Measurements from ENCODE around the gene INSYN2A.

The INSYN2A gene, protein sequence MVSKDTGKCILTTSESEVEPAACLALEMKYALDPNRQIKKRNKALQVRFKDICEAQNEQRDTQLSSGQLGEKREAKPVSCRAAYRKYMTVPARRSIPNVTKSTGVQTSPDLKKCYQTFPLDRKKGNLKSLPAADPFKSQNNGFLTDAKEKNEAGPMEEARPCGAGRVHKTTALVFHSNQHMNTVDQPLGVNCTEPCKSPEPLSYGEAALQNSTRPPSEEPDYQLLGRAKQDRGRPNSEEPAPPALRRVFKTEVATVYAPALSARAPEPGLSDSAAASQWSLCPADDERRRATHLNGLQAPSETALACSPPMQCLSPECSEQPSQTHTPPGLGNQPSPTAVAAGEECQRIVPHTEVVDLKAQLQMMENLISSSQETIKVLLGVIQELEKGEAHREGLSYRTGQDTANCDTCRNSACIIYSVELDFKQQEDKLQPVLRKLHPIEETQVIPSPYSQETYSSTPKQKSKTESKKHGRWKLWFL

DNA sequence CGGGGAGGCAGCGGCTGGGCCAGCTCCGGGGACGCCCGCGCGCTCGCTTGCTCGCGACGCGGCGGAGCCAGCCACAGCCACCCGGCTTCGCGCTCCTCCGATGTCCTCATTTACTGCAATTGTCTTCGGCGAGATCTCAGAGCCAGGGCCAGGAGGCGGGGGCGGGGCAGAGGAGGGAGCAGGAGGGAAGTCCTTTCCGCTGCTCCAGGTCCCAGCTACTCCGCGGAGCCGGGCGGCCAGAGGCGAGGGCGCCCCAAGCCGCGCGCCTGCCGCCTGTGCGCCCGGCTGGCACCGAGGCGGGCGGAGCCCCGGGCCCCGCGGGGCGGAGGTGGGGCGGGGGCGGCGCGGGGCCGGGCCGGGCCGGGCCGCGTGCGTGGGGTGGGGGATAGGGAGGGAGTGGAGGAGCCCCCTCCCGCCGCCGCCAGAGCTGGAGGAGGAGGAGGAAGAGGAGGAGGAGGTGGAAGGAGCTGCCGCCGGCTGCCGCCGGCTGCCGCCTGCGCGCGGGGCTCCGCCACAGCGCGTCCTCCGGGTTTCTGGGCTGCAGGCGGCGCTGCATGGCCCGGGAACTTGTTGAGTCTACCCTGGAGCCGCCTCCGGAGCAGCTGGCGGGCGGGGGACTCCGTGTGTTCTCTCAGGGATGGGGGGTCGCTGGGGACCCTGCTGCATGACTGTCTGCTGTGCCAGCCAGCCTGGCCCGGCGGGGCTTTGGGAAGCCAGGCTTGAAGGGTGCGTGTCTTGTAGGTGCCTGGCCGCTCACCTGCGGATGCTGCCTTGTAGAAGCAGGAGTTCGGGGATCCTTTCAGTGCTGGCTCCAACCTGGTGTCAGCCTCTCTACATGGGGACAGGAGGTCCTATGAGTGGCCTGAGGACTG, at the start of gene INSYN2A:
TSS of gene INSYN2A (minus strand) at position 310 of the 872 bp plus-strand sequence. CDS start 20,196 bp downstream, outside the sequence.
- peak; percentile 57 for DNase-seq

DNA sequence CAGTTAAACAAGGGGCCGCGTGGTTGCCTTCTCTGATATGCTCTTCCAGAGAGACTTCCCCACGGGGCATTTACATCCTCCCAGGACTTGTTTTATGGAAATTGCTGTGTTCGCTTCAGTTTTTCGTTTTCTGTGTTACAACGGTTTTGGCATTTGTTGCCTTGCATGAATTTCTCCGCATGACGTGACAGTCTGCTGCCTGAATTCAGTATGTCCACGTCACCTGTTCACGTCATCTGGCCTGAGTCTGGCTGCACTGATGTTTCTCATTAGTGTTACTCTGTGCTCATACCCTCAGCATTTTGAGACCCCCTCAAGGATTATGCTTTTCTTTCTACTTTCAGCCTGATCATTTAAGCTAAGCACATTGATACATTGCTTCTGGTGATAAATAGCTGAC, 49.1 kb upstream of the INSYN2A start:
- no peak for DNase-seq

DNA sequence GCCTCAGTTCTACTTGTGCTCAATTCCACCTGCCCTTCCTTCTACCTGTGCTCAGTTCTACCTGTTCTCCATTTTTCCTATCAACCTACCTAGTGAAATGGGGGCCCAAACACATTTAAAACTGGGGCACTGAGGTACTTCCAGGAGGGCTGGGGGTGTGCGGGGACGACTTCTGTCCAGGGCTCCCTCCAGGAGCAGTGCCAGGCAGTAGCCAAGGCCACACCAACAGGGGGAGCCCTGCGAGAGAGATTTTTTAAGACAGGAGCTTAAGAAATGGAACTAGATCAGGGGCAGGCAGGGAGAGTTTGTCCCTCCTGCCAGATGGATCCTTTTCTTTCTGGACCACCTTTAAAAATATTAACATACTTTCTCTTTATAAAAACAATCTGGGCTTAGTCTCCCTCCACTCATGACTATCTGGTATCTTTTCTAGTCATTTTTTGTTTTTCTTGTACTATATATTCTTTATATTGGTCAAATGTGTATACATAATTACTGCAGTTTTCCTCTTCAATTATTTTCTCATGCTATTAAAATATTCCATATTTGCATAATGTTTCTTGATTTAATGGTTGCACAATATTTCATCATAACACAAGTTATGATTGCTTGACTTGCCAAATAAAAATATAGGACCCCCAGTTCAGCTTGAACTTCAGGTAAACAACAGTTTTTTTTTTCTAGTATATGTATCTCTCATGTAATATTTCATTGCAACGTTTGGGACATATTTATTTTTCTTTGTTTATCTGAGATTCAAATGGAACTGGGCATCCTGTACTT, 47.3 kb upstream of the INSYN2A start:
- DNase-seq: peak; percentile 75

DNA sequence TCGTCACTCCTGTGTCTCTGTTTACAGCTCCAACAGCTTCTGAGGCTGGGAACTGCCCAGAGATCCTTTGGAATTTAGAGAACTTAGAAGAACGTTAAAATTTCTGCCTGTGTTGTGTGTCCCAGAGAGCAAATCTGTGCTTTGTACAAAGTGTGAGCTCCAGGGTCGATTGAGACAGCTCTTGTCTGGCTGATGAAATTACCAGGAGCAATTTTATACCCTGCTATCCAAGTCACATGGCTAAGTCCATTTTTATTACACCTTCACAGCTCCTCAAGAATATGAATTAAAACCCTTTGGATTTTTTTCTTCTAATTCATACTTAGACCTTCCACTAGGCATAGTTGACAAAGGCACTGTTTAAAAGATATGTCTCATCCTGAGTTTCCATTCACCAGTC, 46.5 kb upstream of the INSYN2A start:
- no peak for DNase-seq

DNA sequence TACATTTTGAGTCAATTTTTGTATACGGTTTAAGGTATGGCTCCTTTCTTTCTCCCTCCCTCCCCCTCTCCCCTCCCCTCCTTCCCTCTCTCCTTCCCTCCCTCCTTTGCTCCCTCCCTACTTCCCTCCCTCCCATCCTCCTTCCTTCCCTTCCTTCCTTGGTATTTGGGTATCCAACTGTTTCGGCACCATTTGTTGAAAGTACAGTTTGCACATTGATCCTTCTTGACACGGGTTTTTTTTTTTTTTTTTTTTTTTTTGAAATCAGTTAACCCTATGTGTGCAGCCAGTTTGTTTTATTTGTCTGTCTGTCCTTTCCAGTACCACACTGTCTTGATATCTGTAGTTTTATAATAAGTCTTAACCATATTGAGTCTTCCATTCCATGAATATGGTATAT, 39.9 kb upstream of the INSYN2A start:
- no peak for DNase-seq

DNA sequence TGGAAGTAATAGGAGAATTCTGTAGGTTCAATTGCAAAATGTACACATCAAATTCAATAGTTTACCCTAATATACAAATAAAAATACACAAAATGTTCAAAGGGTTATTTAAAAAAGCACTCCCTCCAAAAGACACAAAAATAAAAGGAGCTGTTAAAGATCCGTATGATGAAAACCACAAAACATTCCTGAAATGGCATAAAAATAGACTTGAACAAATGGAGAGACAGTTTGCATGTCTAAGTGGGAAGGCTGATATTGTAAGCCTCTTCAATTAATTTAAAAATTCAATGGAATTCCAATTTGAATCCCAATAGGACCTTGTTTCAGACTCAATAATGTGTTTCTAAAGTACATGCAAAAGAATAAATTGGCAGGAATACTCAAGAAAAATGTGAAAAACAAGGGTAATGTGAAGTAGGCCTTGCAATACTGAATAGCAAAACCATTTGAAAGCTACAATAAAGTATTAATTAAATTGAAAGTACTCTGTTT, 38.0 kb upstream of the INSYN2A start:
- no peak for DNase-seq

DNA sequence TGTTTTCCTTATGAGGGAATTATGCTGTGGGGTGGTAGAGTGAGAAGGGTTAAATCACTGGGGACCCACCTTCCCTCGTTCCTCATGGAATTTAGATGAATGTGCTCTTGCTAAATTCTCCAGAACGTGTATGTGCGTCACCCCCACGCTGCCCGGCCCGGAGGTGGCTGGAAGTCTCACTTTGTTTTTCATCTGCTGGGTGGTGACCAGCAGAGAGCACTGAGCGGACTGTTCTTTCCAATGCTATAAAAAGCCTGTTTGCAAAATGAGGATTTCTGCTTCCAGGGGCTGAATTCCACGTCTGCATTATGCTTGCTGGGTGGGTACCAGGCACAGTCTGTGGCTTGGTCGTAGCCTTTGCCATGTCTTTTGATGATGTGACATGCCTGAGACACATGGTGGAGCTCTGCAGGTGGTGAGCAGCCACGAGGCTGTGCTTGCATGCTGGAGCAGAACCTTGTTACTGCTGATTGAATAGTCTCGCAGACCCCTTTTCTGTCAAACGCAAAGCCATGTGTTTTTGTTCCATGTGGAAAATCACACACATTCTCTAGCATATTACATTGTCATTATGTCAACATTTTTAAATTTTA, 31.9 kb upstream of the INSYN2A start:
- DNase-seq: peak; percentile 3

DNA sequence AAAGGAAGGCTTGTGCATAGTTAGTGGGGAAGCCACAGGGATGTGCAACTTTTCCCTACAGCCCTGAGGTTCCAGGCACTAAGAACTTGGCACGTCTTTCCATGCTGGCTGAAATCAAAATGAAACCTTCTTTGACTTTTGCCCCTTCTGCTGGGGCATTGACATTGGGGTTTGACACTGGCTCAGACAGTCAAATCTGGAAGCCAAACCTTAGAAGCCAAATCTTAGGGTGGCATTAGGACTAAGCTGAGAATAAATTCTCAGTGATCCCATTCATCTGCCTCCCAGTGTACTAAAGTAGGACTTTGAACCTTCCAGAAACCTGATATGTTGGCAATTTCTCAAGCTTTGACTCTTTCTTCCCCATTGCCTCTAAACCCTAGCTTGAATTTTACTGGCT, 31.3 kb upstream of the INSYN2A start:
- no peak for DNase-seq

DNA sequence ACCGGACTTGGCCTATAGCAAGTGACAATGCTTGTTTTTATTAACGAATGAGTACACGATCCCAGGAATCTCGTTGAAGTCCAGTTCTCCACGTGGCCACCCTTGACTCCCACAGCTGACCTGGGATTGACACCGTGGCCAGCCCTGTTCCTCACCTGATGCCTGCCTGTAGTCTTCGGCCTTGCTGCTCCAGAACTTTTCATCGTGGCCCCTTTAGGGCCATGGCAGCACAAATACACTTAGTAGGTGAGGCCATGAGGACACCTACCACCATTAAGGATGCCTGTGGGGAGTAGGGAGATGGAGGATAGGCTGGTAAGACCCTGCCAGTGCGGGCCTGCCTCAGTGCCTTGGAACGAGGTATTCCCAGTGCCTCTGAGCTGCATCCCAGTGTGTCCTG, 30.6 kb upstream of the INSYN2A start:
- no peak for DNase-seq

DNA sequence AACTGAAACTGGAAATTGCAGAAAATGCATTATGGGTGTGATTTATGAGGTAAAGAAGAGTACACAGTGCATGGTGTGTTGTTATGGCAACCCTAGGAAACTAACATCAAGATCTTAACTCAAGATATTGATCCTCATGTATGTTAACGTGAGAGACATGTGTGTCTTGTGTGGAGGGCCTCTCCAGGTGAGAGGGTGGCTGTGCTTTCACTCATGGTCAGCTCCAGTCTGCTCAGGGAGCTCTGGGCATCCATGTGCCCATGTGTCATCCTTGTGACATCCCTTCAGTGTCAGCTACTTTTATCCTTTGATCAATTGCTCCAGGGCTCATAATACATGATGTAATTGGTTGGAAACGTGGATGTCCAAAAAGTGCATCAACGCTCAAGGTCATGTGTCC, 24.9 kb upstream of the INSYN2A start:
- DNase-seq: no peak

DNA sequence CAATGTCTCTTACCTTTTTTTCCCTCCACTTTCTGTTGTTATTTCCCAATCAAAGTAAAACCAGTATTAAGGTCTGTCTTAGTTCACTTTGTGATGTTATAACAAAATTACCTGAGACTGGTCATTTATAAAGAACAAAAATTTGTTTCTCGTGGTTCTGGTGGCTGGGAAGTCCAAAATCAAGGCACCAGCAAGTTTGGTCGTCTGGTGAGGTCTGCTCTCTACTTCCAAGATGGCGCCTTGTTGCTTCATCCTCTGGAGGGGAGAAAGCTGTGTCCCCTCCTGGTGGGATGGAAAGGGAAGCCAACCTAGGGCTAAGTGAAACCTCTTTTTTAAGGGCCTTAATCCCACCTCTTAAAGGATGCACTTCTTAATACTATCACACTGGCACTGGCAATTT, 22.3 kb upstream of the INSYN2A start:
- DNase-seq: no peak

DNA sequence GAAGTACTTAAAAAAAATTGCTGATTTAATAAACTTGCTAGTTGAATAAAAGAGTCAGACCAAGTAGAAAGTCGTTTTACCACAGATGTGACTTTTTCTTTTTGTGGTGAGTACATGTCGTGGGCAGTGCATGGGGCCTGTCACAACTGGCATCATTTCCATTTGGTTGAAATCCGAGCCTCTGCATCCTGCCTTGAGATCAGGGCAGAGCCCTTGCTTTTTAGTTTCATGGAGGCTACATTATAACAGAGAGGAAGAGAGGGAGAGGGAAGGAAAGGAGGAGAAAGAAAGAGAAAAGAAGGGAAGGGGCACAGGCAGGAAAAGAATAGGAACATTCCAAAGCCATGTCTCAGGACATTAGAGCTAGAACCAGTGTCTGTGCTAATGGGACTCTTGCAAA, 20.4 kb upstream of the INSYN2A start:
- no peak for DNase-seq

DNA sequence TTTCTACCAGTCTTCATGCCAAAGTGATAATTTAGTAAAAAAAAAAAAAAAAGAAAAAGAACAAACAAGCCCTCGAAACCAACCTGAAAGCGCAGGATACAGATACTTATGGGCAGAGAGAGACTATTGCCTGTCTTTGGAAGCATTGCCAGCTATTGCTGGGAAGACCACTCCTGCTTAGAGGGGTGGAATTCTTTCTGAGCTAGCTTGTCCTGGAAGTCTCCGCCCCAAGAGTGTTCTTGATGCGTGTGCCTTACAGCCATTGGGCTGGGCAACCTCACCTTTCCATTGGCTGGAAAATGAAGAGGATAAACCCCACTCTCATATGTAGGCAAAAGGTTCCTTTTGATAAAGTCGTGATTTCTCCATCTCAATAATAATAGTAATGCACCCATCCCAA, 19.9 kb upstream of the INSYN2A start:
- DNase-seq: no peak

DNA sequence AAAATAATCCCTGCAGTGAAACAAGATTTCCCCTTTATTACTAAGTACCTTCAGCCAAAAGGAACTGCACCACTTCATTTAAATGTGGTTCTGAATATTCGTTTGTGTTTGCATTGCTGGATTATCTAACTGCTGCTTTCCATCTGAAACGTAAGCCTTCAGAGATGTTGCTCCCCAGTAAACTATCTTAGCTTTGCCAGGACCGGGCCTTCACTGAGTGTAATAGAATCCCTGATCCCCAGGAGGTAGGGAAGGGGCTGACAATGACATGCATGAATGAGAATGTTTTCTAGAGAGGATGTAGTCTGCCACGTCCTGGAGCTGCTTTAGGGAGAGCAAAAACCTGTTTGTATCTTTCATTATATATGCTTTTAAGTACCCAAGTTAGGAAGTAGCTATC, 19.5 kb upstream of the INSYN2A start:
- DNase-seq: no peak

DNA sequence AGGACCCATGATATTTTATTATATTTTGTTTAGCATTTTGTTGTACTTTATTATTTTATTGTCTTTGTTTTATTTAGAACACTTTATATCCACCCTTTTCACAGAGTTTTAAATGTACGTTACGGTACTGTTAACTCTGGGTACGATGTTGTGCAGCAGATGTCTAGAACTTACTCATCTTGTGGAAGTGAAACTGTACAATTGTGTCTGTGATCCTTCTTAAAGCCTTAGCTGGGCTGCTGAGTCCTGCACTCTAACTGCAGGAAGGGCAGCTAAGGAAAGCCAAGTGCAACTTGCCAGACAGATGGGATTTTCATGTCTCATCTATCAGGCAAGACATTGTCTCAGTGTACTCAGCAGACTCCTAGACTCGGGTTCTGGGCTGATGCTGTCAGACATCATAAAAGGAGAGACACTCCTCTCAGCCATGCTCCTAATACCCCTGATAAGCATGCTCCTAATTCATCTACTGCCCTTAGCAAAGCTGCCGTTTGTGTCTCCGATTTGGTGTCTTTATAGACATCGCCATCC, 14.6 kb upstream of the INSYN2A start:
- DNase-seq: no peak

DNA sequence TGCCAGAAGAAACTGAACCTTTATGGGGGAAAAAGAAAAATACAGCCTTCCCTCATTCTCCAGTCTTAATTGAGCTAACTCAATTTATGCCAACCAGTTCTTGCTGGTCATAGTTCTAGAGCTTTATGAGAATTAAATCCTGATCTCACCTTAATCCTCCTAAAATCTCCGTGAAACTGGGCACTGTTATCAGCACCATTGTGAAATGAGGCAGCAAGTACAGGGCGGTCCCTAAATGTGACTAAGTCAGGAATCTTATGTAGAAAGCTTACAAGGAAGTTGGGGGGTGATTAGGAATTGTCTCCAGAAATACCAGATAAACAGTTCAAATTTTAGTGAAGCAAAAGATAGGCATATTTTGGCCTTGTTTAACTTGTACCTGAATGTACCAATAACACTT, 10.7 kb upstream of the INSYN2A start:
- DNase-seq: no peak

DNA sequence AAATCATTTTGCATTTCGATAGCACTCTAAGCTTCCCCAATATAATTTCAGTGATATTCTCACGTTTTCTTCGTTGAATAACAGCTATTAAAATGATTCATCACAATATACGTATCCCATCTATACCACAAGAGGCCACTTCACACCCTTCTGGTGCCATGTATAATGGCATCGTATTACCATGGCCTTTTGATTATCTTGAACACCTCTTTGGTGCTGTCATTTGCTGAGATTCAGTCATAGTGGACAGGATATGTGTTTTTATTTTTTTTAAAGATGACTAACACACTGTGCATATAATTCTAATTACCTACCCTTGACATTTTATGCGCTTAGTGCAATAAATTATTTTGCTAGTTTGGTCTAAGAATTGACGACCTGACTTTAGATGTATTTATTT, 6.7 kb upstream of the INSYN2A start:
- no peak for DNase-seq

DNA sequence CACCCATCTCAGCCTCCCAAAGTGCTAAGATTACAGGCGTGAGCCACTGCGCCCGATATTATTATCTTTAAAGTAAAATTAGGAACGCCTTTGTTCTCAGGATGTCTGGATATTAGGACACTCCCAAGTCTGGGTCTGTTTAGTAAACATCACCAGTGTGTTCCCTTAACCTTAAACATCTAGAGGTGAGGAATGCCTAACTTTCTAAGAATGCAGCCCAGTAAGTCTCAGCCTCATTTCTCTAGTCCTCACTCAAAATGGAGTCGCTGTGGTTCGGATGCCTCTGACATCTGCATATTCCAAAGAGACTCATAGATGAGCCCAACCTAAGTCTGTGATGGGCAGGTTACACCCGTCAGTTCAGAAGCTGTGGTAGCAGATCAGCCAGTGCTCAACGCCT, 4.3 kb upstream of the INSYN2A start:
- DNase-seq: no peak

DNA sequence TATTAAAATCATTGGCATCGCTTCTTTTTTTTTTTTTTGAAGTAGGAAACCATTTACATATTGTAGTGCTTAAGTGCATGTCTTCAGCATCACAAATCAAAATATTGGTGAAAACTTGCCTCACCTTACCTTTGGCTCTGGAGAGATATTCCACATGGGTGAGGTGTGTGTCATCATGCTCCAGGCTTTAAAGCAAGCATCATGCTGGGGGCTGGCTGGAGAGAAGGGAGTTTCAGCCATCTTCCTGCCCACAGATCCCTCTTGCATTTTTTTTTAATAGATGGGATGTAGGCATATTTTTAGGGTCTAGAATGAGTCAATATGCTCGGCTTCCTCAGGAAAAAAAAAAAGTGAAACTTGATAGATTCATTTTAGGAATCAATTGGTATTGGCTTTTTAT, 2.3 kb upstream of the INSYN2A start:
- DNase-seq: no peak

DNA sequence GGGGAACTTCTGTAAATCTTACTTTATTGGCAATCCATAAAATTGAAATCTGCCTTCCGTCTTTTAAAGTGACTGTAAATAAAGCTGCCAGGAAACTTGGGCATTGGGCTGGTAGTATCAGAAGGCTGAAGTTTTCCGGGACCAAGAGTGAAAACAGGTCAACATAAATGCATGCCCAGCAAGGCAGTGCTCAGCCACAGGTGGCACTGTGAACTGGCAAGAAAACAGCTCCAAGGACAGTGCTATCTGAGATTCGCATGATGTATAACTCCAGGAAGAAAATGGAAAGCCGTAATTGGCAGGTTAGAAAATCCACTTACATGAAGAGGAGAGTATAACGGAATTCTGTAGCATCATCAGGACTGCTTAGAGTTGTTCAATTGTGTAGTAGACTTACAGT, 1.9 kb upstream of the INSYN2A start:
- no peak for DNase-seq

DNA sequence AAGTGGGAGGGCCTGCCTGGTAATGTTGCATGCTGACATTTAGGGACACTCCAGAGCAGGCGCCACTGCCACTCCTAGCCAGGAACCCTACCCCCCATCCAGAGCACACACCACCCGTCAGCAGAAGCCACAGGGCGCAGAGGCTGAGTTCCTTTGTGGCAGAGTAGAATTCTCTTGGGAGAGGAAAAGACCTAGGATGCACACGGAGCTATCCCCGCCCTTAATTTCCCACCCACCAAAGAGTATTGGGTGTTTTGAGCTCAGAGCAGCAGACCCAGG, 702 bp upstream of the INSYN2A start:
- DNase-seq: no peak

DNA sequence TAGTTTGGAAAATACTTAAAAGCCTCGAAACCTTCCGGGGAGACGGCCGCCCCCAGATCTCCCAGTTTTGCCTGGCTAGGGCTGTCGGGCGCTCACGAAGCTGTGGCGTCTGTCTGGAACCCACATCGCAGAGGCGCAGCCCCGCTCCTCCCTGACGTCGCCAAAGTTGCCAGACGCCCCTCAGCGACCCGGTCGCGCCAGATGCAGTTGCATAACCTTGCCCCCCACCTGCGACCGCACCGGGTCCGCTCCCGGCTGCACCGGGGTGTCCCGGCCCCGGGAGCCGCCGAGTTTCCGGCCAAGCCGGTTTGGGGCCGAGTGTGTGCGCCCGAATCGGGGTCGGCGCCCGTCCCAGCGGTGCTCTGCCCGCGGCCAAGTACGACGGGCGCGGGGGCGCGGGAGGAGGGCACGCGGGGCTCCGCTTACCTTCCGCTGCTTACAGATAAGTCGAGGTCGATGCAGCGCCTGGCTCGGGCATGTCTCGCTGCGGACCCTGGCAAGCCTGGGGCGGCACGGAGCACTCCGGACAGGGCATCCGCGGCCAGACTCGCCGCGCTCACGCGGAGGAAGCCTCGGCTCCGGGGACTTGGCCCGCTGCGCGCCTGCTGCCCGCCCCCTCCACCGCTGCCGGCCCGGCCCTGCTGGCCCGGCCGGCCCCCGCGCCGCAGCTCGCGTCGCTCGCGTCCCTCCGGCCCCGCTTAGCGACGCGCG, 665 bp downstream of the INSYN2A start:
- peak; percentile 10 for DNase-seq

Data from hematopoietic multipotent progenitor cell treated with erythropoietin and hydrocortisone succinate and interleukin-3 and kit ligand, for 4 days (in vitro differentiated cells).